HG03558 (cell line): ENCODE measurements around the gene DPYSL4.

Experiments used
- ATAC-seq: cut with Tn5 transposase; IDR thresholded peaks from one replicate; pipeline ENCODE4 v1.9.1; 2021; ENCODE audit warnings: moderate number of reproducible peaks; ENCODE audit not compliant: unreplicated experiment; ENCODE audit errors: extremely low read depth

DPYSL4 gene

DNA sequence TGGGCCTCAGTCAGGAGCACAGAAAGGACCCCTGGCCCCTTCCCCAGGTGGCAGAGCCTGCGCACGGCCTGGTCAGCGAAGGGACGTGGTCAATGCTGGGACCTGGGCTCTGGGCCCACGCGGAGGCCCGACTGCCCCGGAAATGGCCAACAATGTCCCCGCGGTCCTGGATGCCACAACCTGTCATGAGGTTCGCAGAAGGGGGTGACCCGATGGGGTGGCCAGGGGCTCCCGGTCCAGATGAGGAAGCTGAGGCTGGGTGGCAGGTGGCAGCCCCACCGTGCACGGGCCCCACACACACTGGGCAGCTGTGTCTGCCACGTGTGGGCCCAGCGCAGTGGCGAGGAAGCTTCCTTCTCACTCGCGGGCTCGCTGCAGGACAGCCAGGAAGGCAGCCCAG lies 49.4 kb downstream of the DPYSL4 start:
- ATAC-seq, result no peak

DNA sequence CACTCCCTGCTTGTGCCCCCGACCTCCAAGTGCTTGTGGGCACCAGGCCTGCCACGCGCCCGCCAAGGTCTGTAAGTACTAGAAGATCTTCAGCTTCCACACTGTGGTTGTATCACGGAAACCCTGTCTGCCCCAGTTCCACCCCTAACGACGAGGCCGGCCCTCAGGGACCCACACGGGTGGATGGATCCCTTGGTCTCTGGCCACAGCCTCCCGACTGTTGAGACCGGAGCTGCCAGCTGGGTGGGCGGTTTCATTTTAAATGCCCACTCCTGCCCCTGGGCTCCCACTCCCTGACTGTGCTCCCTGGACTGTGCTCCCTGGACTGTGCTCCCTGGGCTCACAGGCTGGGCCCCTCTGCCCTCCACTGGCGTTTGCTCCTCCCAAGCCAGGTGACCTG lies 50.1 kb downstream of the DPYSL4 start:
- ATAC-seq, result no peak

DNA sequence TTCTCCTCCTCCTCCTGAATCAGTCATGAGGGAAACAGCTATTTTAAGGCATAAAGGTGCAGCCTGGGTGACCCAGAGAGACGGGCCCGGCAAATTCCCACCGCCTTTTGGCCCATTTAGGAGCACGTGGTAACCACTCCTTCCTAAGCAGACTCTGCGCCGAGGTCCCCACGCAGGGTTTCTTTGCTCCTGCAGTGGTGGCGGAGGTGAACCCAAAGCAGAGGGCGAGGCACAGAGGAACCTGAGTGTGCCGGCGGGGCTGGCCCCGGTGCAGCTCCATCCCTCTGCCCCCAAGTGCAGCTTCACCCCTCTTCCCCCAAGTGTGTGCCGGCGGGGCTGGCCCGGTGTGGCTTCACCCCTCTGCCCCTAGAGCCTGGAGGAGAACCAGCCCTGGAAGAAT lies 50.6 kb downstream of the DPYSL4 start:
- no peak for ATAC-seq

DNA sequence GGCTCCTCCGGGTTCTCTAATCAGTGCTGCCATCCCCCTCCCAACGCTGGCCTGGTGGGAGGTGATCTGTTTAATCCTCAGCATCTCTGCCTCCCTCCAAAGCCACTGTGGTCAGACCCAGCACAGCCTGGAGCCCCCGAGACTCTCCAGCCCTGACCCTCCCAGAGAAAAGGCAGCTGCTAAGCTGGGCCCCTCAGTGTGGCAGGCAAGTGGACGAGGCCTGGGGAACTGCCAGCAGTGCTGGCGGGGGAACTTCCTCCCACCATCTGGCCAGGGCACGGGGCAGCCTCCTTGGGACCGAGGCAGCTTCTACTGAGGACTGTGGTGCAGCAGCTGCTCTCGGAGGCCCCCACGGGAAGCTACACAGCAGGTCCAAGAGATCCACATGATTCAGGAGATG lies 51.1 kb downstream of the DPYSL4 start:
- no peak for ATAC-seq

DNA sequence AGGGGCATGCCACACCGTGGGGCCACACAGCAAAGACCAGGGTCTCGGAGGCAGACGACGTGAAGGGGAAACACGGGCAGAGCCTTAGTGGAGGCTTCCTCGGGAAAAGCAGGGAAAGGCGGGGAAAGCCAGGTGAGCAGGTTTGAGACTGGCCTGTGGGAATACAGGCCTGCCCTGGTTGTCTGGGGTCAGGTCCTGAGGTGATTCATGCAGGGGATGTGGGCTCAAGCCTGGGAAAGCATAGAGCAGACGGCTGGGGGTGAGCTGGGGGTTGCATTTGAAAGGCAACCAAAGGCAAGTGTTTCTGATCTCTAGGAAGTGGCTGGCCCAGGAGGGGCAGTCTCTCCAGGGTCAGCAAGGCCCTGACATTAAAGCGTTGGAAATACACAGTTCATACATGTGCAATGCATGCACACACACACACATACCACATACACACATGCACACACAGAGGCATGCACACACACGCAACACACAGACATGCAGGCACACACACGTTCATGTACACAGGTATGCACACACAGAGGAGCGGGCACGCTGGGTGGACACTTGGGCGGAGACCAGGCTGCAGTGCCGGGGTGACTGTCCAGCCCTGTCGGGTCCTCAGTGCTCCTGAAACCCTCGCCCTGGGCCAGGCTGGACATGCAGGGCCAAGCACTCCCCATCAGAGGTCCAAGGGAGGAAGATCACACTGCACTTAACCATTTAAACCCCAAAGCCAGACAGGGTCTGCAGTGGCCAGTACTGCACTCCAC lies 51.8 kb downstream of the DPYSL4 start:
- no peak for ATAC-seq

DNA sequence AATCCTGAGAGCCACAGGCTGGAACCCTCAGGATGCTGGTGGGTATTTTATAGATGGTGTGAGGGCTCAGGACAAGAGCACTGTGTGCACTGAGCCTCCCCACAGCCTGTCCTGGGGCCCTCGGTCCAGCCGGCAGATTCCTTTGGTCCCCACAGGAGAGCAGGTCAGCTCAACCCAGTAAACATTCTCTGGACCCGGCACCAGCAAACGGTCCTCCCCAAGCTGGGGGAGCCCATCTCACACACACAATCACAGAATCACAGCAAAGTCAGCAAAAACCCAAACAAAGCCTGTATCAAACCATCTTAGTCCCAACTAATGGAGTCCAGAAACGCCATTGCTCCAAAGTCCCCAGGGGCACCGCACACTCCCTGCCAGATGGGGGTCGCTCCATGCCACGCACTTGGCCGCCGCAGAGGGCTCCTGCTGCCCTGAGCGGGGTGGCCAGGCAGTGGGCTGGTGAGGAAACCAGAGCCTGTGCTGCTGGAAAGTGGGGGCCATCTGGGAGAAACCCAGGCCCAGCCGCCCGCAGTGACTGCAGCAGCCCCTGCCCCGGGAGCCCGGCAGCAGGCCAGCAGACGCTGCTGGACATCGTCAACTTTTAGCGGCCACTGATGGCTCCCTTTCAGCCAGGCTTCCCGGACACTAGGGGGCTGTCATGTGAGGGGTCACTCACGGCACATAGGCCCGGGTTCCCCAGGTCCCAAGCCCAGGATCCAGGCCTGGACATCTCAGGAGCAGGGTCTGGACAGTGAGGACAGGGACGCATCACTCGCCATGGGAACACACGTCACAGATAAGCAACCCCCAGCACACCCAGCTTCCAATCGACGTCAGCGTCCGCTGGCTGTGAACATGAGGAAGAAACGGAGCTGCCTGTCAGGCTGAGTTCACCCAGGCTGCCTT lies 52.6 kb downstream of the DPYSL4 start:
- ATAC-seq, result no peak

DNA sequence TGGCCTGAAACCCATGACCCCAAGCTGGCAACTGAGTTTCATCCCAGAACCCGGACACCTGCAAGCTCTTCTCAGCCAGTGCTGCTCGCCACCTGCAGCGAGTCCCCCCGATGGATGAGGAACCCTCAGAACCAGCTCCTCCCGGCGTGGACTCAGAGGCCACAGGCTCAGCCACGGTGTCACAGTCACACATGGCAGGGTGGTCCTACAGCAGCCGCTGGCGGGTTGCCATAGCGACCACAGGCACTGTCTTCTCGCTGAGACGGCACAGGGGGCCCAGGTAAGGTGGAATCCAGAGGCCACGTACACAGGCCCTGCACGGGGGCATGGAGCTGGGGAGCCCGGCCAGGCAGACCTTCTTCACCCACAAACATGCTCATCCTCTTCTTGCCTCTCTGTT lies 53.4 kb downstream of the DPYSL4 start:
- ATAC-seq, result no peak

DNA sequence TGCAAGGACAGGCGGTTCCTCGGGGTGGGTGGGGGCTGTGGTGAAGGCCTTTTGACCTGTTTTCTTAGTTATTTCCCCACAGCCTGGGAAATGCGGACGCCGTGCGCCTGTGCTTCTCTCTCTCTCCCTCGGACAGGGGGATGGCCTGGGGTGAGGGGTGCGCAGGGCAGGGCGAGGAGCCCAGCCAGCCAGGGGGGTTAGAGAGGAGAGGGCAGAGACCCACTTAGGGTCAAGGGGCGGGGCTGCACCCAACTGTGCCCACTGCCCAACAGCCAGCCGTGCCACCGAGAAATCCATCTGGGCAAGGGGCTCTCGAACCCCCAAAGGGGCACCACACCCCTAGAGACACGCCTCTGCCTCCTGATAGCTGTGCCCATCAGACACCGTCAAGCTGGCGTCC lies 53.8 kb downstream of the DPYSL4 start:
- ATAC-seq, result no peak

DNA sequence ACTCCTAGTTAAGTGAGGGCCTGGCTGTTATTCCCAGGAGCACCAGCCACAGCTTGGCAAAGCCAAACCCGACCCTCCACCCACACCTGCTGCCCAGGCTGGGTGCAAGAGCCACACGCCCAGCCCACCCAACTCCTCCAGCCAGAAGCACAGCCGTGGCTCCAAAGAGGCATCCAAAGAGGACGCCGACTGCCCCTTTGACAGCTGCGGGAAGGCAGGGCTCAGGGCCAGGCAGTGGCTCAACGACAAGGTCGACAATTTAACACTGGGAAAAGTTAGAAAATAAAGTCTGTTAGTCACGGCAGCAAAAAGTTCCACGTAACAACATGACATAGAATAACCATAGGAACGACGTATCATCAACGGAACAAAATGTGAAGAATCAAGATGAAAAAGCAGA lies 54.3 kb downstream of the DPYSL4 start:
- no peak for ATAC-seq

DNA sequence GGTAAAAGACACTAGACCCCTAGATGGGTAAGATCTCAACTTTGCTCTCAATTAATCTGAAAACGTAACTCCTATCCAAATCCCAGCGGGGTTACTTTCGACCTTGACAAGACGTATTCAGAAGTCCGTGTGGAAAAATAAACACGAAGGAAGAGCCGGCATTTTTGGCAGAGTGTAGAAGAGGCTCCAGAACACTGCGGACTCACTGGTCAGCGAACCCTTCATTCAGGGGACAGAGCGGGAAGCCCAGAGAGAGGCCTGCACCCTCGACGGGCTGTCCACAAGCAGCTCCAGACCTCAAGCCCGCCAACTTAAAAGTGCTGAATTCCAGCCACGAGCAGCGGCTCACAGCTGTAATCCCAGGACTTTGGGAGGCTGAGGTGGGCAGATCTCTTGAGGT lies 54.7 kb downstream of the DPYSL4 start:
- ATAC-seq, result no peak

DNA sequence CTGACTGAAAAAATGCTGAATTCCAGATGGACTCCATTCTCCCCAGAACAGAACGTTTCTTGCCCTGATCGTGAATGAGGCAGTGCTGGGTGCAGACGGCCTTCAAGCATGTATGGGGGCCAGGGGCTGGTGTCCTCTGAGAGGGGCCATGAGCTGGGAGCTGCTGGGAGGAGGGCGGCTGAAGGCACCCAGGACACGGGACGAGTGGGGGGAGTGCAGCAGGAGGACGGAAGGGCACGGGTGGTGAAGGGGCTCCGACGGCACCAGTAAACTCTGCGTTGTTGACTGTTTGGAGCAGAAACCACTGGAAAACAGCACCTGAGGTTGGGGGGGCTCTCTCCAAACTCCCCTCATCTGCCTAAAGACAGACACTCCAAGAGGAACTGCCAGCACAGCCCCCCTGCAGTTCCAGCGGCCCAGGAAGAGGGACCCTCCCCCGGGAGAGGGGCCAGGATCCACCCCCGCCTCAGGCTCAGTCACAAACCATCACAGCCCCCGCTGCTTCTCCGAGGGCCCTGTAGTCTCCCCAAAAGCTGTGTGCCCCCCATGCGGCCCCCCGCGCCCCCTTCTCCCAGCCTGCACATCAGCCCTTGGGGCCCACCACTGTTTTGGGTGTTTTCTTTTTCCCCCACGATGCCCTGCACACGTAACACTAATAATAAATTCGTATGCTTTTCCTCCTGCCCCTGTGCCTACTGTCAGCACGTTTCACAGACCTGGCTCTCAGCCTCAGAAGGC lies 55.5 kb downstream of the DPYSL4 start:
- ATAC-seq, result no peak

DNA sequence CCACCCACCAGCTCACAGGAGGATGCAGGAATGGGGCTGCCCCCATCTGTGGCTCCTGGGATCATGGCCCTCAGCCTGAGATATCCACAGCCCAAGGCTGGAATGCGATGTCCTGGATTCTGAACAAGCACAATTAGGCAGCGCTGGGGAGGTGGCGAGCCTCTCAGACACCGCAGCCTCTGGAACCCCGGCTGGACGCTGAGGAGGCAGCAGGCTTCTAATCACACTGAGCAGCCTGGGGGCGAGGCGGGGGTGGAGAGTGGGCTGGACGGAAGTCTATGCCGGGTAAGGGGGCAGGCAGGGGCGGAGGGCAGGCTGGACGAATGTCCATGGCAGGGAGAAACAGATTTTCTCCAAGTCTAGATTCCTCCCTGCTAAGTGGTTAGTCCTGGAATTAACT lies 56.4 kb downstream of the DPYSL4 start:
- no peak for ATAC-seq

DNA sequence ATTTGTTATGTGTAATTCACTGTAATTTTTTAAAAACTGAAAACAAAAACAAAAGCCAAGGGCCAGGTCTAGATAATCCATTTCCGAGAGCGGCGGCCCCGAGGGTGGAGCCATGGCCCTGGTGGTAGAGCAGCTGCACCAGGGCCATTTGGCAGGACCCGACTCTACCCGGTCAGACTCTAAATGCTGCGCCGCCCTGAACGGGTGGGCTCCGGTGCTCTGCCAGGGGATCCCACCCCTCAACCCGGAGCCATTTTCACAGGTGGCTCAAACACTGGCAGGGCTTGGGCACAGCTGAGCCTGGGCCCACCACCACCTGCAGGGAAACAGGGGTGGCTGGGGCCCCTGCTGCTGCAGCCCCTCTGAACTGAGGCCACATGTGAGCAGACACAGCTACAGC lies 56.9 kb downstream of the DPYSL4 start:
- no peak for ATAC-seq

DNA sequence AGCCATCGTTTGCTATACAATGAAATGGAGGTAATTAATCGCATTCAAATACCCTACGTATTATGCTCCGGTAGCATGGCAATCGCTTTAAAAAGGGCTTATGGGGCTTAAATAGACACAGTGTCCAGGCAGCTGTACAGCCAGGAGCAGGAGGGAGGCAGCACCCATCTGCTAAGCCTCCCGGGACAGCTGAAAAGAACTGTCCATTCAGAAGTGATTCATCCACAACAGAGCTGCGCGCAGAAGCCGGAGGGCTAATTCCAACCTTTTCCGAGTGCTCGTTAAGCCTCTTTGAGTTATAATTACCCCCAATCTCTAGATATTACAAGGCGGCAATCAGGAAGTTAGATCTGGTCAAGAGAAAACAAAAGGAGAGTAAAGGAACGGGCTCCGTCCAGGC lies 58.3 kb downstream of the DPYSL4 start:
- ATAC-seq, result no peak

DNA sequence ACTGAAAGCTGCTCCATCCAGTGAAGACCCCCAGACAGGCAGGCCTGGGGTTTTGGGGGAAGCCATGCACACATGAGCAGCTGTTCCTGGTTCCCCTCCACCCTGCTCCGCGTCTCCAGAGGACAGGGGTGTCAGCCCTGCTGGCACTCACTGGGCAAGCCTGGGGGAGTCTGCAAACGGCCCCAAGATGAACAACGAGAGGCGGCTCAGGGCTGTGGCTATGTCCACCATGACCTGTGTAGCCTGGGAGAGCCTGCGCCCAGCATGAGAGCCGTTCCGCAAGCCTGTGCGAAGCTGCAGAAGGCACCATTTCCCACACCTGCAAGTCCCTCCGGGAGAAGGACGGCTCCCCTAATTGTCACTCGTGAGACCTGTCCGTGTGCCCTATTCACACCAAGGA lies 59.5 kb downstream of the DPYSL4 start:
- no peak for ATAC-seq

DNA sequence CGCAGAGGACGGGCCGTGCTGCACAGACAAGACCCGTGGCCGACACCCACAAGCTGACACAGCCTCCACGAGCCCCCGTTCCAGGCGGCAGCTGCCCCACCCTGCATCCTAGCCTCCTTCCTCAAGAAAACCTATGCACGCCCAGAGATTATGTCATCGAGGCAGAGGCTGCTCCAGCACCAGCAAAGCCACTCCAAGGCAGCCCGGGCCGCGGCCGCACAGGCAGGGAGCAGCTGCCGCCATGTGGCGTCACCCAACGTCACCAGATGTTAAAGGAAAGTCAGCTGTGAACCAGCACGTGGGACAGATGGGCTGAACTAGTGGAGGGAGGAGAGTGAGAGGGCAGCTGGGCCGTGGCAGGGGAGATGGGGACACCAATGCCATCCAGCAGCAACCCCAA lies 61.2 kb downstream of the DPYSL4 start:
- ATAC-seq, result no peak

DNA sequence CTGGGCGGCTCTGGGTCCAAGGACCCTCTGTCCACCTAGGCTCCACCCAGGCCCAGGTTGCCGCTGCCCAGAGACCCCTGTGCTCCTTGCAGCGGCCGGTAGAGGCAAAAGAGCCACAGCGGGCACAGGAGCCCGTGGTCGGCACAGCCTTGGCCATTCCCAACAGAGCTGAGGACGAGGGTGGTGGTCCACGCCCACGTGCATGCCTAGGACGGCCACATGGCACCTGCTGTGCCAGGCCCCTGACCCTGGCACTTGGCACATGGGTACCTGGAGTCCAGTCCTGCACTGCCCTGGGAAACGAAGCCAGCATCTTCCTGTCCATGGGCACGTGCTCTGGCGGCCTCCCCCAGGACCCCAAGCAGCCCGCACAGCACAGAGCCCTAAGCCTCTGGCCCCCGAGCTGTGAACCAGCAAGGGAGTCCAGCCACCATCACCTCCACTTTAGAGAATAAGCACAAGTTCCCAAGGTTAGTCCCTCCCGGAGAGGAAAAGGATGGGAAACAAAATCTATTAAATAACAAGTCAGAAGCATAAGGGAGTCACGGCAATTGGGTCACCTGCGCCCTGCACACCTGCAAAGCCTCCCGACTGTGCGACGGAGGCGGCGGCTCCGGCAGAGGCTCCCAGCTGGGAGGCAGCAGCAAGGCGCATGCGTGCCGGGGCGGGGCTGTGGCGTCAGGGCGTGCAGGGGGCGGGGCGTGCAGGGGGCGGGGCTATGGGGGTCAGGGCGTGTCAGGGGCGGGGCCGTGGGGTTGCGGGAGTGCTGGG lies 61.9 kb downstream of the DPYSL4 start:
- ATAC-seq, result no peak

DNA sequence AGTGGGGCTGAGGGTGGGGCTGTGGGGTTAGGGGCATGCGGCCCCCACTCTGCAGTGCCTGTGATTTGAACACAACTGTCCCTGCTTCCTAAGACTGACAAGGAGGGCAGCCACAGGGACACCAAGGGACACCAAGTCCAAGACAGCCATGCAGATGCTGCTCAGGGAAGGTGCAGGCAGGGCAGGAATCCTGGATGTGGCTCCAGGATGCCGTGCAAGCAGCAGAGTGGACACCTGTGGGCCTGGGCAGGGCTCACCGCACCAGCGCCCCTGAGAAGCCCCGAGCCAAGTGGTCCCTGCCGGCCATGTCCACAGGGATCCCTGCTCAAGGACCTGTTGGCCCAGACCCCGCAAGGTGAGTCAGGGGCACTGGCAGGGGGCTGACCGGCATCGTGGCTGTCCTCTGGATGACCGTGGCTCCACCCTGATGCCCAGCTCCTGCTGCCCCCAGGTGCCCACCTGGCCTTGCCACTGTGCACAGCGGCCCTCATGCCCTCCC lies 62.5 kb downstream of the DPYSL4 start:
- no peak for ATAC-seq

DNA sequence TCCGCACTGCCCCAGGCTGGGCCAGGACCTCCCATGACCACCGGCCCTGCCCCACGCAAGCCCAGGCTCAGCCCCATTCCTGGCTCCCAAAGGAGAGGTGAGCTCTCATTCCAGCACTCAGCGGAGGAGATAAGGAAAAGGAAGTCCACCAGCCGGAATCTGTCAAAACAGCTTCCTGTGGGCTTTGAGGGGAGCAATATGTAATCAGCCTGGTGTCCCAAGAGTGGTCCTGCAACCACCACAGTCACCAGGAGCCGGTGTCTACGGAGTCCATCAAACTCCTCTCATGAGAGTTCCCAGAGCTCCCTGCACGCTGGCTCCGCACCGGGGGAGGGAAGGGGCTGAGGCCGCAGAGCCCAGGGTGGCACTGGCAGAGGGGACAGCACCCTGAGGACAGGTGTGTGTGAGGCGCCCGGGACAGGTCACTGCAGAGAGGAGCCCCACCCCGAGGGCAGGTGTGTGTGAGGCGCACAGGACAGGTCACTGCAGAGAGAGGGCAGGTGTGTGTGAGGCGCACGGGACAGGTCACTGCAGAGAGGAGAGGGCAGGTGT lies 63.2 kb downstream of the DPYSL4 start:
- ATAC-seq, result no peak
